K562 (cell line): ENCODE measurements around the gene TMEM95. TPM values are rescaled to one million over a fixed set of nuclear protein-coding genes. Genes with fewer than 3 reads are reported as not detected.
A peak's percentile ranks its signal among the peaks of the same experiment; 100 is the strongest.

Experiments
- ATAC-seq: fragments of 200-7000 bp; cut with Tn5 transposase; 3 replicates; pipeline ENCODE4 v1.9.1; 2020; ENCODE audit warnings: moderate library complexity
- BruUV-seq: library from RNA; stranded (reverse); fragments of 400-500 nt; replicated peaks from 2 replicates; lab custom pipeline; 2021; lab: Mats Ljungman, UMichigan
- CTCF ChIA-PET: fragments of 300-600 bp; formaldehyde crosslinking; extraction: SDS; loops from one replicate; lab custom pipeline; 2021; ENCODE audit warnings: low intra/inter-chr PET ratio; lab: Yijun Ruan, JAX
- POLR2A ChIA-PET: fragments of 300-600, 350-650 bp; sonication (Branson Sonifier 250); formaldehyde crosslinking; extraction: SDS; loops from one replicate; lab custom pipeline; 2021; ENCODE audit warnings: antibody characterized with exemption, inconsistent platforms; lab: Yijun Ruan, JAX
- DNase-seq, 4 experiments: peaks; one replicate each; pipeline versions ENCODE4 v3.0.0 to v3.0.0-alpha.2; 2011 to 2018; ENCODE audit warnings: low spot score in 3 of 4, mixed read lengths in 3 of 4; ENCODE audit errors: extremely low read depth in 1 of 4
- FAIRE-seq: peaks from 2 replicates; lab custom pipeline; 2011; peaks lifted over from hg19 to GRCh38; lab: Jason Lieb, UNC
- H2AFZ ChIP-seq: 2 replicates; pipeline ENCODE4 v1.6.0; 2011; ENCODE audit warnings: low read depth, low read length, control low read depth, inconsistent platforms
- H3K27ac ChIP-seq: fragments of 200-600 bp; 3 replicates; pipeline ENCODE4 v1.8.0; 2011; ENCODE audit warnings: low read depth, mild to moderate bottlenecking, control low read depth, inconsistent platforms, low read length, moderate library complexity, mixed read lengths; ENCODE audit errors: extremely low read depth
- H3K27me3 ChIP-seq, 2 experiments: fragments of 300-600 bp in 1 of 2; 2 replicates in 1 of 2; 3 replicates in 1 of 2; pipeline versions ENCODE4 v1.6.0 to v1.8.0; 2011; ENCODE audit warnings: inconsistent platforms in 2 of 2, low read length in 2 of 2, mild to moderate bottlenecking in 1 of 2, mixed read lengths in 1 of 2, moderate library complexity in 1 of 2; ENCODE audit not compliant: control insufficient read depth in 2 of 2, insufficient read depth in 2 of 2
- H3K36me3 ChIP-seq: fragments of 300-600 bp; 3 replicates; pipeline ENCODE4 v1.8.0; 2011; ENCODE audit warnings: mild to moderate bottlenecking, low read length, inconsistent platforms; ENCODE audit not compliant: control insufficient read depth, insufficient read depth
- H3K4me1 ChIP-seq, 2 experiments: fragments of 200-600 bp in 1 of 2; replicated peaks in 1 of 2; 2 replicates in 1 of 2; 3 replicates in 1 of 2; pipeline versions ENCODE4 v1.5.1 to v1.8.0; 2011; ENCODE audit warnings: inconsistent platforms in 2 of 2, low read length in 2 of 2, mild to moderate bottlenecking in 1 of 2, mixed read lengths in 1 of 2, moderate library complexity in 1 of 2; ENCODE audit not compliant: control insufficient read depth in 2 of 2, insufficient read depth in 2 of 2
- H3K4me2 ChIP-seq: 2 replicates; pipeline ENCODE4 v1.6.1; 2011; ENCODE audit warnings: low read length, control low read depth, inconsistent platforms, mixed read lengths; ENCODE audit not compliant: insufficient read depth
- H3K4me3 ChIP-seq: fragments of 200-600 bp; sonication (generic), shearing (Covaris generic); 2 replicates; pipeline ENCODE4 v1.5.1; 2016; ENCODE audit warnings: control low read depth, inconsistent platforms
- H3K79me2 ChIP-seq: fragments of 200-600 bp; 3 replicates; pipeline ENCODE4 v1.8.0; 2011; ENCODE audit warnings: low read length, inconsistent platforms; ENCODE audit not compliant: control insufficient read depth, insufficient read depth
- H3K9ac ChIP-seq, 2 experiments: 2 replicates each; pipeline versions ENCODE4 v1.6.0 to v1.6.1; 2011; ENCODE audit warnings: low read depth in 2 of 2, low read length in 2 of 2, control low read depth in 1 of 2, inconsistent platforms in 1 of 2, mild to moderate bottlenecking in 1 of 2, mixed read lengths in 1 of 2; ENCODE audit not compliant: insufficient read depth in 1 of 2
- H3K9me1 ChIP-seq: one replicate; pipeline ENCODE4 v1.6.0; 2011; ENCODE audit warnings: inconsistent platforms, mild to moderate bottlenecking, low read length, moderate library complexity; ENCODE audit not compliant: control insufficient read depth, insufficient read depth
- H3K9me3 ChIP-seq: replicated peaks from 2 replicates; pipeline ENCODE4 v1.5.1; 2011; ENCODE audit warnings: low read depth, low read length, inconsistent platforms; ENCODE audit not compliant: control insufficient read depth, insufficient read depth
- H4K20me1 ChIP-seq: replicated peaks from 2 replicates; pipeline ENCODE4 v1.6.1; 2011; ENCODE audit warnings: low read length, inconsistent platforms, mixed read lengths; ENCODE audit not compliant: control insufficient read depth, insufficient read depth
- ATF1 ChIP-seq, 2 experiments: fragments of 450-650 bp in 1 of 2; IDR thresholded peaks; 2 replicates each; pipeline ENCODE4 v1.6.1; 2016; ENCODE audit warnings: missing compliant biosample characterization in 1 of 2, missing genetic modification characterization in 1 of 2
- ATF3 ChIP-seq, 2 experiments: fragments of 450-650 bp in 1 of 2; sonication (generic) in 1 of 2; formaldehyde crosslinking in 1 of 2; IDR thresholded peaks in 1 of 2; conservative IDR thresholded peaks in 1 of 2; 2 replicates each; pipeline versions ENCODE4 v1.6.1 to v1.8.1; 2016 to 2023; ENCODE audit warnings: mild to moderate bottlenecking in 2 of 2, moderate library complexity in 2 of 2, inconsistent platforms in 1 of 2, missing genetic modification reagents in 1 of 2
- CEBPZ ChIP-seq: fragments of 150-350 bp; IDR thresholded peaks from 2 replicates; pipeline ENCODE4 v1.6.1; 2014; ENCODE audit warnings: low read depth, mild to moderate bottlenecking, low read length, borderline replicate concordance
- FOXK2 ChIP-seq, 2 experiments: fragments of 450-650 bp; IDR thresholded peaks in 1 of 2; conservative IDR thresholded peaks in 1 of 2; 2 replicates each; pipeline ENCODE4 v1.6.1; 2016; ENCODE audit warnings: low read depth in 2 of 2, mild to moderate bottlenecking in 1 of 2
- GABPA ChIP-seq: fragments of 200-800 bp; sonication (Bioruptor generic); conservative IDR thresholded peaks from 2 replicates; pipeline ENCODE4 v1.6.1; 2016; ENCODE audit warnings: low read depth, missing genetic modification characterization, missing compliant biosample characterization
- GATA2 ChIP-seq: sonication (generic); formaldehyde crosslinking; IDR thresholded peaks from 2 replicates; pipeline ENCODE4 v1.4.0; 2020; ENCODE audit warnings: mild to moderate bottlenecking, missing genetic modification reagents
- GTF2E2 ChIP-seq: fragments of 200-800 bp; sonication (Bioruptor generic); IDR thresholded peaks from 2 replicates; pipeline ENCODE4 v1.6.1; 2016; ENCODE audit warnings: missing genetic modification characterization, missing compliant biosample characterization
- KDM1A ChIP-seq, 2 experiments: fragments of 450-650 bp; IDR thresholded peaks; 2 replicates each; pipeline ENCODE4 v1.6.1; 2016; ENCODE audit warnings: mild to moderate bottlenecking in 2 of 2
- MAX ChIP-seq: sonication (generic); formaldehyde crosslinking; IDR thresholded peaks from 2 replicates; pipeline ENCODE4 v1.9.0; 2022; ENCODE audit warnings: mild to moderate bottlenecking, missing genetic modification reagents
- MEIS2 ChIP-seq: fragments of 450-650 bp; IDR thresholded peaks from 2 replicates; pipeline ENCODE4 v1.6.1; 2014; ENCODE audit warnings: mild to moderate bottlenecking; ENCODE audit not compliant: partially characterized antibody
- NR0B1 ChIP-seq: fragments of 450-650 bp; IDR thresholded peaks from one replicate; pipeline ENCODE4 v1.6.1; 2018; ENCODE audit warnings: mild to moderate bottlenecking, moderate library complexity; ENCODE audit not compliant: partially characterized antibody
- PTBP1 ChIP-seq: fragments of 200-400 bp; formaldehyde crosslinking; IDR thresholded peaks from 2 replicates; pipeline ENCODE4 v1.6.1; 2017; ENCODE audit warnings: low read depth, low read length
- WGBS: fragments of 100-300 bp; shearing (Covaris generic); methylation state at CpG from one replicate; pipeline ENCODE4 v1.1.6; 2016; ENCODE audit warnings: low coverage, mixed read lengths; ENCODE audit not compliant: insufficient coverage; ENCODE audit errors: missing lambda C conversion rate; 5-methylcytosine and 5-hydroxymethylcytosine counted together
- in situ Hi-C: fragments of 300-500 bp; cut with MboI; formaldehyde crosslinking; loops from 4 replicates; pipeline ENCODE4 v1.15.0; 2018; ENCODE audit warnings: inconsistent platforms, mixed read lengths
- intact Hi-C: fragments of 100-400 bp; cut with micrococcal nuclease; formaldehyde crosslinking; loops from 2 replicates; pipeline ENCODE4 v1.14.2; 2022
- polyA plus RNA-seq, 8 experiments: library from polyadenylated mRNA; depleted of rRNA in 4 of 8; stranded (reverse) in 5 of 8; unstranded in 3 of 8; fragments of >200 nt; fragmentation: Nextera tagmentation in 2 of 8; fragmentation: Illumina TruSeq in 1 of 8; extraction: Ambion mirVana in 2 of 8; extraction: Trizol in 1 of 8; gene quantifications; 2 replicates each; pipeline versions ENCODE4 v1.2.1 to v1.2.3, GENCODE V29; 2011 to 2014; ENCODE audit warnings: inconsistent platforms in 1 of 8, missing spikeins in 1 of 8
- total RNA-seq, 7 experiments: library from RNA; depleted of rRNA in 6 of 7; stranded (reverse); fragments of >200 nt in 6 of 7; fragmentation: Illumina TruSeq in 2 of 7; extraction: Trizol in 2 of 7; gene quantifications; 2 replicates each; pipeline versions ENCODE4 v1.2.1 to v1.2.3, GENCODE V29; 2011 to 2021; ENCODE audit warnings: low replicate concordance in 1 of 7

The TMEM95 gene
- total and polyA plus RNA-seq, 9 of the 15 experiments (the other 6 are each of a cell fraction or from before 2014, with no cell fraction given), result not detected

GRCh38 chr17:7315570-7316235 is 39.3 kb upstream of the TMEM95 start (continued):
- TF ChIP-seq MAX (CRISPR knock-in tag) (peak; percentile 2; the same call in 1 of the 2 replicates), ATF1 (CRISPR knock-in tag; IDR thresholded peaks at IDR 0.05) (no peak), ATF1 (tag; IDR thresholded peaks at IDR 0.05) (peak; percentile 29; the same call in 1 of the 2 replicates), KDM1A (IDR thresholded peaks at IDR 0.05) (no peak)

- no peak overlapping the region for H3K4me3 ChIP-seq
- ChIA-PET CTCF (no interaction called here), POLR2A (interaction anchor here (0.6 to 0.8 kb wide), 3 partner anchors 8 to 168 kb away, joined by 3 read pairs; no protein-coding TSS in a partner anchor)
- no peaks in the 10 kb centered on the region for H3K27me3 ChIP-seq
- DNase-seq, result no peak
- no peak overlapping the region for H3K9ac ChIP-seq
- H4K20me1 ChIP-seq, result peaks cover 5% of the 10 kb centered on the region
- peaks cover 5 to 26% of the 10 kb centered on the region in 2 experiments; a peak in 3 of 5 replicates for H3K4me1 ChIP-seq
- H3K4me2 ChIP-seq, result no peak overlapping the region
- intact Hi-C loops (no loop called here), in situ Hi-C loops (no loop called here)
- H3K9me1 ChIP-seq, result peaks cover 3% of the 10 kb centered on the region
- 92% methylated on average over 11 of the region's 16 CpGs for WGBS
- H3K36me3 ChIP-seq, result peaks cover 73% of the 10 kb centered on the region; the same call in 2 of the 3 replicates
- ATAC-seq, result no peak
- H2AFZ ChIP-seq, result no peak overlapping the region
- FAIRE-seq, result no peak
- peaks cover 11% of the 10 kb centered on the region for H3K79me2 ChIP-seq
- no peaks in the 10 kb centered on the region for H3K9me3 ChIP-seq
- no TSS peak for BruUV-seq
- H3K27ac ChIP-seq, result no peak overlapping the region
- TF ChIP-seq CEBPZ (no peak), GATA2 (CRISPR knock-in tag) (no peak), NR0B1 (no peak), FOXK2 (conservative IDR thresholded peaks at IDR 0.05 in 1 of 2, IDR thresholded peaks at IDR 0.05 in 1 of 2; ENCODE audit: low read depth in 2 of 2) (no peak), GABPA (tag) (no peak), GTF2E2 (tag) (no peak), ATF3 (IDR thresholded peaks at IDR 0.05) (no peak), ATF3 (CRISPR knock-in tag; conservative IDR thresholded peaks at IDR 0.05) (no peak), MEIS2 (no peak), PTBP1 (no peak)
Measured at GRCh38 chr17:7317161-7317803, 37.7 kb upstream of the TMEM95 start.
